ENCODE measurements around the gene SLC7A5. TPM values are rescaled to one million over a fixed set of nuclear protein-coding genes. Genes with fewer than 3 reads are reported as not detected.
"Not testable (repeated sequence)": the region's sequence is repeated elsewhere in the genome, so short reads cannot be mapped to it uniquely, and the experiment has no call there.

SLC7A5 gene
- polyA plus RNA-seq (2013, experiment 1 of 2) = 122 TPM
- polyA plus RNA-seq (2013, experiment 2 of 2) = 115 TPM

- Histone ChIP-seq H3K27ac (ENCODE audit: low read depth, low read length) (peak within 1 kb of the TSS; percentile 81; the same call in 1 of the 2 replicates), H3K4me3 (ENCODE audit: low read length) (peak within 1 kb of the TSS; percentile 77), H3K9ac (ENCODE audit: low read depth, low read length) (peak within 1 kb of the TSS; percentile 82), H3K36me3 (ENCODE audit: insufficient read depth, low read length) (peaks cover 10% of the 10 kb centered on the region; the same call in 1 of the 2 replicates), H3K27me3 (ENCODE audit: insufficient read depth, low read length) (peaks cover 44% of the 10 kb centered on the region), H3K4me1 (ENCODE audit: insufficient read depth, low read length) (peaks cover 21% of the 10 kb centered on the region)
- WGBS = under 1% methylated on average over 109 of the region's 109 CpGs
- not testable (repeated sequence) for H3K9me3 ChIP-seq (ENCODE audit: insufficient read depth, low read depth, low read length)
Observed at GRCh38 chr16:87869061-87869878, at the start of gene SLC7A5. Gene SLC7A5, minus strand, starts transcription at chr16:87869507. Its CDS starts 85 bp downstream, at chr16:87869422.

GRCh38 chr16:87918338-87918737 is 49.0 kb upstream of the SLC7A5 start:
- Histone ChIP-seq H3K27me3 (ENCODE audit: insufficient read depth, low read length) (no peaks in the 10 kb centered on the region), H3K4me3 (ENCODE audit: low read length) (no peak overlapping the region), H3K9me3 (ENCODE audit: insufficient read depth, low read depth, low read length) (no peaks in the 10 kb centered on the region), H3K9ac (ENCODE audit: low read depth, low read length) (no peak overlapping the region), H3K27ac (ENCODE audit: low read depth, low read length) (no peak overlapping the region), H3K36me3 (ENCODE audit: insufficient read depth, low read length) (no peaks in the 10 kb centered on the region), H3K4me1 (ENCODE audit: insufficient read depth, low read length) (no peaks in the 10 kb centered on the region)
- WGBS = 94% methylated on average over 13 of the region's 13 CpGs

- H3K27me3 ChIP-seq (ENCODE audit: insufficient read depth, low read length) = no peaks in the 10 kb centered on the region
- 91% methylated on average over 9 of the region's 9 CpGs for WGBS
- H3K4me3 ChIP-seq (ENCODE audit: low read length) = no peak overlapping the region
- H3K4me1 ChIP-seq (ENCODE audit: insufficient read depth, low read length) = no peaks in the 10 kb centered on the region
- no peaks in the 10 kb centered on the region for H3K36me3 ChIP-seq (ENCODE audit: insufficient read depth, low read length)
- no peak overlapping the region for H3K27ac ChIP-seq (ENCODE audit: low read depth, low read length)
- H3K9ac ChIP-seq (ENCODE audit: low read depth, low read length) = no peak overlapping the region
- H3K9me3 ChIP-seq (ENCODE audit: insufficient read depth, low read depth, low read length) = no peaks in the 10 kb centered on the region
Observed at GRCh38 chr16:87917503-87917902, 48.2 kb upstream of the SLC7A5 start.

- 95% methylated on average over 25 of the region's 25 CpGs for WGBS
- Histone ChIP-seq H3K36me3 (ENCODE audit: insufficient read depth, low read length) (no peaks in the 10 kb centered on the region), H3K9ac (ENCODE audit: low read depth, low read length) (no peak overlapping the region), H3K27ac (ENCODE audit: low read depth, low read length) (no peak overlapping the region), H3K9me3 (ENCODE audit: insufficient read depth, low read depth, low read length) (no peaks in the 10 kb centered on the region), H3K4me1 (ENCODE audit: insufficient read depth, low read length) (no peaks in the 10 kb centered on the region), H3K4me3 (ENCODE audit: low read length) (no peak overlapping the region), H3K27me3 (ENCODE audit: insufficient read depth, low read length) (no peaks in the 10 kb centered on the region)
Observed at GRCh38 chr16:87914812-87915211, 45.5 kb upstream of the SLC7A5 start.

- H3K36me3 ChIP-seq (ENCODE audit: insufficient read depth, low read length); H3K27me3 ChIP-seq (ENCODE audit: insufficient read depth, low read length); H3K9ac ChIP-seq (ENCODE audit: low read depth, low read length); H3K4me3 ChIP-seq (ENCODE audit: low read length); H3K9me3 ChIP-seq (ENCODE audit: insufficient read depth, low read depth, low read length); H3K4me1 ChIP-seq (ENCODE audit: insufficient read depth, low read length); H3K27ac ChIP-seq (ENCODE audit: low read depth, low read length): not testable (repeated sequence)
- WGBS = 91% methylated on average over 25 of the region's 27 CpGs
Observed at GRCh38 chr16:87914021-87914725, 44.9 kb upstream of the SLC7A5 start.

- not testable (repeated sequence) for H3K4me3 ChIP-seq (ENCODE audit: low read length); H3K9me3 ChIP-seq (ENCODE audit: insufficient read depth, low read depth, low read length); H3K4me1 ChIP-seq (ENCODE audit: insufficient read depth, low read length); H3K27me3 ChIP-seq (ENCODE audit: insufficient read depth, low read length); H3K27ac ChIP-seq (ENCODE audit: low read depth, low read length); H3K9ac ChIP-seq (ENCODE audit: low read depth, low read length); H3K36me3 ChIP-seq (ENCODE audit: insufficient read depth, low read length)
- 95% methylated on average over 18 of the region's 18 CpGs for WGBS
Observed at GRCh38 chr16:87912691-87913090, 43.4 kb upstream of the SLC7A5 start.

- not testable (repeated sequence) for H3K4me1 ChIP-seq (ENCODE audit: insufficient read depth, low read length); H3K27me3 ChIP-seq (ENCODE audit: insufficient read depth, low read length); H3K9me3 ChIP-seq (ENCODE audit: insufficient read depth, low read depth, low read length); H3K9ac ChIP-seq (ENCODE audit: low read depth, low read length); H3K4me3 ChIP-seq (ENCODE audit: low read length); H3K27ac ChIP-seq (ENCODE audit: low read depth, low read length); H3K36me3 ChIP-seq (ENCODE audit: insufficient read depth, low read length)
- WGBS = 93% methylated on average over 23 of the region's 23 CpGs
Observed at GRCh38 chr16:87911106-87911763, 41.9 kb upstream of the SLC7A5 start.

- 40% methylated on average over 36 of the region's 36 CpGs for WGBS
- not testable (repeated sequence) for H3K27ac ChIP-seq (ENCODE audit: low read depth, low read length); H3K4me3 ChIP-seq (ENCODE audit: low read length)
Observed at GRCh38 chr16:87909203-87909935, 40.1 kb upstream of the SLC7A5 start.

GRCh38 chr16:87908101-87908500 is 38.8 kb upstream of the SLC7A5 start:
- not testable (repeated sequence) for H3K36me3 ChIP-seq (ENCODE audit: insufficient read depth, low read length); H3K9me3 ChIP-seq (ENCODE audit: insufficient read depth, low read depth, low read length); H3K27me3 ChIP-seq (ENCODE audit: insufficient read depth, low read length); H3K4me1 ChIP-seq (ENCODE audit: insufficient read depth, low read length); H3K4me3 ChIP-seq (ENCODE audit: low read length); H3K9ac ChIP-seq (ENCODE audit: low read depth, low read length); H3K27ac ChIP-seq (ENCODE audit: low read depth, low read length)
- WGBS = 93% methylated on average over 11 of the region's 11 CpGs

More at GRCh38 chr16:87909203-87909935, 40.1 kb upstream of the SLC7A5 start:
- not testable (repeated sequence) for H3K9me3 ChIP-seq (ENCODE audit: insufficient read depth, low read depth, low read length); H3K36me3 ChIP-seq (ENCODE audit: insufficient read depth, low read length); H3K4me1 ChIP-seq (ENCODE audit: insufficient read depth, low read length); H3K9ac ChIP-seq (ENCODE audit: low read depth, low read length); H3K27me3 ChIP-seq (ENCODE audit: insufficient read depth, low read length)

- H3K9me3 ChIP-seq (ENCODE audit: insufficient read depth, low read depth, low read length); H3K4me3 ChIP-seq (ENCODE audit: low read length); H3K36me3 ChIP-seq (ENCODE audit: insufficient read depth, low read length); H3K27me3 ChIP-seq (ENCODE audit: insufficient read depth, low read length); H3K9ac ChIP-seq (ENCODE audit: low read depth, low read length); H3K4me1 ChIP-seq (ENCODE audit: insufficient read depth, low read length); H3K27ac ChIP-seq (ENCODE audit: low read depth, low read length): not testable (repeated sequence)
- 95% methylated on average over 7 of the region's 7 CpGs for WGBS
Observed at GRCh38 chr16:87905521-87905920, 36.2 kb upstream of the SLC7A5 start.

GRCh38 chr16:87904963-87905362 is 35.7 kb upstream of the SLC7A5 start:
- WGBS = 70% methylated on average over 3 of the region's 5 CpGs
- not testable (repeated sequence) for H3K9ac ChIP-seq (ENCODE audit: low read depth, low read length); H3K27me3 ChIP-seq (ENCODE audit: insufficient read depth, low read length); H3K4me1 ChIP-seq (ENCODE audit: insufficient read depth, low read length); H3K27ac ChIP-seq (ENCODE audit: low read depth, low read length); H3K4me3 ChIP-seq (ENCODE audit: low read length); H3K36me3 ChIP-seq (ENCODE audit: insufficient read depth, low read length); H3K9me3 ChIP-seq (ENCODE audit: insufficient read depth, low read depth, low read length)
